Mesendoderm (in vitro differentiated cells): ENCODE measurements around the gene MANEAL.

ENCODE experiments used
- DNase-seq: peaks from one replicate; pipeline ENCODE4 v3.0.0; 2013
- H2AK5ac ChIP-seq: 2 replicates; pipeline ENCODE4 v1.6.1; 2013; ENCODE audit warnings: low read length, inconsistent platforms
- H2BK120ac ChIP-seq: 2 replicates; pipeline ENCODE4 v1.6.1; 2013; ENCODE audit warnings: low read depth, mild to moderate bottlenecking, low read length, moderate library complexity, mixed read lengths
- H2BK15ac ChIP-seq: replicated peaks from 2 replicates; pipeline ENCODE4 v1.6.1; 2013; ENCODE audit warnings: low read depth, mild to moderate bottlenecking, moderate library complexity
- H2BK5ac ChIP-seq: 2 replicates; pipeline ENCODE4 v1.6.1; 2013; ENCODE audit warnings: low read length, inconsistent platforms
- H3K18ac ChIP-seq: 2 replicates; pipeline ENCODE4 v1.6.1; 2013; ENCODE audit warnings: mild to moderate bottlenecking, low read length, mixed read lengths
- H3K23ac ChIP-seq: one replicate; pipeline ENCODE4 v1.6.1; 2013; ENCODE audit warnings: low read length
- H3K27ac ChIP-seq: 2 replicates; pipeline ENCODE4 v1.5.1; 2013; ENCODE audit warnings: low read depth, mild to moderate bottlenecking, inconsistent platforms, low read length, moderate library complexity
- H3K27me3 ChIP-seq: 2 replicates; pipeline ENCODE4 v1.6.1; 2013; ENCODE audit warnings: low read length, control low read depth, mild to moderate bottlenecking, inconsistent platforms; ENCODE audit not compliant: insufficient read depth, poor library complexity
- H3K36me3 ChIP-seq: 2 replicates; pipeline ENCODE4 v1.6.1; 2013; ENCODE audit warnings: low read length, inconsistent platforms; ENCODE audit not compliant: control insufficient read depth, insufficient read depth
- H3K4ac ChIP-seq: one replicate; pipeline ENCODE4 v1.6.1; 2013; ENCODE audit warnings: low read depth, mild to moderate bottlenecking, low read length, moderate library complexity
- H3K4me1 ChIP-seq: 2 replicates; pipeline ENCODE4 v1.6.1; 2013; ENCODE audit warnings: low read depth, low read length, inconsistent platforms; ENCODE audit not compliant: control insufficient read depth
- H3K4me2 ChIP-seq: 2 replicates; pipeline ENCODE4 v1.6.1; 2013; ENCODE audit warnings: low read length
- H3K4me3 ChIP-seq: 2 replicates; pipeline ENCODE4 v1.5.1; 2013; ENCODE audit warnings: mild to moderate bottlenecking, low read length
- H3K56ac ChIP-seq: one replicate; pipeline ENCODE4 v1.6.1; 2013; ENCODE audit warnings: low read length
- H3K79me1 ChIP-seq: 2 replicates; pipeline ENCODE4 v1.6.1; 2013; ENCODE audit warnings: low read length, inconsistent platforms
- H3K79me2 ChIP-seq: 2 replicates; pipeline ENCODE4 v1.6.1; 2013; ENCODE audit warnings: mild to moderate bottlenecking, low read length; ENCODE audit not compliant: control insufficient read depth, insufficient read depth
- H3K9ac ChIP-seq: 2 replicates; pipeline ENCODE4 v1.6.1; 2013; ENCODE audit warnings: low read length, inconsistent platforms
- H4K5ac ChIP-seq: one replicate; pipeline ENCODE4 v1.6.1; 2013; ENCODE audit warnings: low read length
- H4K8ac ChIP-seq: one replicate; pipeline ENCODE4 v1.6.1; 2013; ENCODE audit warnings: low read depth, mild to moderate bottlenecking, control low read depth, low read length, moderate library complexity
- WGBS: extraction: QIAGEN DNeasy Blood & Tissue Kit; methylation state at CpG from one replicate; pipeline ENCODE4 v1.1.7; 2013; ENCODE audit warnings: low lambda C conversion rate, missing lambda C conversion rate; ENCODE audit not compliant: insufficient coverage; ENCODE audit errors: extremely low coverage; 5-methylcytosine and 5-hydroxymethylcytosine counted together

Gene MANEAL

GRCh38 chr1:37814252-37814651, 20.6 kb downstream of the MANEAL start:
- no peak overlapping the region for H2BK5ac ChIP-seq
- H3K79me1 ChIP-seq = peaks cover under 1% of the 10 kb centered on the region
- no CpG with 5 or more reads among the region's 7 CpGs for WGBS
- H3K9ac ChIP-seq = no peak overlapping the region
- no peak overlapping the region for H3K23ac ChIP-seq
- no peaks in the 10 kb centered on the region for H3K4me1 ChIP-seq
- H2AK5ac ChIP-seq = no peak overlapping the region
- no peak overlapping the region for H4K8ac ChIP-seq
- no peaks in the 10 kb centered on the region for H3K27me3 ChIP-seq
- DNase-seq = no peak
- no peak overlapping the region for H3K56ac ChIP-seq
- no peak overlapping the region for H3K27ac ChIP-seq
- H3K36me3 ChIP-seq = no peaks in the 10 kb centered on the region
- no peaks in the 10 kb centered on the region for H3K79me2 ChIP-seq
- H3K18ac ChIP-seq = no peak overlapping the region
- H3K4me3 ChIP-seq = no peak overlapping the region
- no peak overlapping the region for H3K4ac ChIP-seq
- no peak overlapping the region for H4K5ac ChIP-seq
- H2BK15ac ChIP-seq = no peak overlapping the region
- no peak overlapping the region for H3K4me2 ChIP-seq
- H2BK120ac ChIP-seq = no peak overlapping the region

DNA sequence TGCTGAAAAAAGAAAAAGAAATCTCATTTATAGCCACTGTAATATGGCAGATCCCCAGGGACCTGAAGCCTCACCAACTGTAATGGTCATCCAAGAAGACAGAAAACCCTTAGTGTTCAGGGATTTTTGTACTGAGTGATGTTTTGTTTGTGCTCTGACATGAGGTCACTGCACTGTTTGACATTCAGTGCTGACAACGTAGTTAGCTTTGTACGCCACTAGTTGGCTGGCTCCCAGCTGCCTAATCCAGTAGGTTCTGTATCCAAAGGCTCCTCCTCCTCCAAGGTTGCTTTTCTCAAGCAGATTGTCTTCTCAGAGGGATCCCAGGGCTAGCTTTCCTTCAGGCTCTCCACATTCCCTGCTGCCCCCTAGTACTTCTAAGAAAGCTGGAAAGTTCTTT, 23.8 kb downstream of the MANEAL start:
- H2BK15ac ChIP-seq = no peak overlapping the region
- no peaks in the 10 kb centered on the region for H3K79me1 ChIP-seq
- no peak overlapping the region for H3K4me3 ChIP-seq
- H3K18ac ChIP-seq = no peak overlapping the region
- no peak overlapping the region for H3K4me2 ChIP-seq
- no peaks in the 10 kb centered on the region for H3K27me3 ChIP-seq
- no peak overlapping the region for H4K5ac ChIP-seq
- no peaks in the 10 kb centered on the region for H3K4me1 ChIP-seq
- H2BK5ac ChIP-seq = no peak overlapping the region
- H2BK120ac ChIP-seq = no peak overlapping the region
- peak; percentile 64 for DNase-seq
- no peak overlapping the region for H3K9ac ChIP-seq
- H3K79me2 ChIP-seq = no peaks in the 10 kb centered on the region
- WGBS = no CpG with 5 or more reads among the region's 2 CpGs
- no peak overlapping the region for H3K4ac ChIP-seq
- H3K36me3 ChIP-seq = peaks cover 3% of the 10 kb centered on the region
- H4K8ac ChIP-seq = no peak overlapping the region
- H3K27ac ChIP-seq = no peak overlapping the region
- no peak overlapping the region for H3K56ac ChIP-seq
- no peak overlapping the region for H2AK5ac ChIP-seq
- H3K23ac ChIP-seq = no peak overlapping the region

GRCh38 chr1:37821481-37821880, 27.8 kb downstream of the MANEAL start:
- WGBS = no CpG with 5 or more reads among the region's 2 CpGs
- Histone ChIP-seq H3K18ac (no peak overlapping the region), H3K27me3 (no peaks in the 10 kb centered on the region), H2BK120ac (no peak overlapping the region), H3K56ac (no peak overlapping the region), H3K79me2 (no peaks in the 10 kb centered on the region), H3K4me1 (no peaks in the 10 kb centered on the region), H3K79me1 (no peaks in the 10 kb centered on the region), H3K36me3 (peaks cover 3% of the 10 kb centered on the region), H3K4me3 (no peak overlapping the region), H2BK15ac (no peak overlapping the region), H3K9ac (no peak overlapping the region), H2BK5ac (no peak overlapping the region), H2AK5ac (no peak overlapping the region), H3K27ac (no peak overlapping the region), H3K4ac (no peak overlapping the region), H3K23ac (no peak overlapping the region), H4K8ac (no peak overlapping the region), H3K4me2 (no peak overlapping the region), H4K5ac (no peak overlapping the region)
- DNase-seq = no peak

DNA sequence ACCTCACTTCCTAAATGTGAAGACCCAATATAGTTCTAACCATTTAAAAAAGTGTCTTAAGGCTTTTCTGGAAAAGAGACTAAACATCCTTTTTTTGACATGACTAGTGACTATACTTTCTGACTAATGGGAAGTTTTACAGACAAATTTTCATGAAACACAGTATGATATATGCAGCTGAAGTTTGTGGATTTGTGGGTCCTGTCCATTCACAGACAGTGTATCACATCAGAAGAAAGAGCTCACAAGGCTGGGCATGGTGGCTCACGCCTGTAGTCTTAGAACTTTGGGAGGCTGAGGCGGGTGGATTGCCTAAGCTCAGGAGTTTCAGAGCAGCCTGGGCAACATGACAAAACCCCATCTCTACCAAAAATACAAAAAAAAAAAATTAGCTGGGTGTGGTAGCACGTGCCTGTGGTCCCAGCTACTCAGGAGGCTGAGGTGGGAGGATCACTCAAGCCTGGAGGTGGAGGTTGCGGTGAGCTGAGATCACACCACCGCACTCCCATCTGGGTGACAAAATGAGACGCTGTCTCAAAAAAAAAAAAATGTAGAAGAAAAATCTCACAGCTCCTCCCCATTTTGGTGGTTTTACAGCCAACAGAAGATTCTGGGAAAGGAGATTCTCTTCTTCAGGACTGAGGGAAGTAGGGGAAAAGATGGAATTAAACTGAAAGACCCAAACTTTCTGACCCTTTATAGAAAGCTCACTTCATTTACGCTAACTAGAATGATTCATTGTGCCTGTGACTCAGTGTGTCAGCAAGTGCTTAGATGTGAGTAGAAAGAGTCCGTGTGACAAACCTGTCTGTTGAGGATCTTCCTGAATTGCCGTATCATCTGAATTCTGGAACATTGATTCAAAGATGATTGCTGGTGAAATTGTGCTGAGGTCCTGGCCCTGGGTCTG, 29.5 kb downstream of the MANEAL start:
- Histone ChIP-seq H3K4me2 (no peak overlapping the region), H3K36me3 (peaks cover 3% of the 10 kb centered on the region), H3K4me3 (no peak overlapping the region), H3K79me1 (no peaks in the 10 kb centered on the region), H3K79me2 (no peaks in the 10 kb centered on the region), H3K18ac (no peak overlapping the region), H3K23ac (no peak overlapping the region), H4K5ac (no peak overlapping the region), H4K8ac (no peak overlapping the region), H3K27ac (no peak overlapping the region), H2AK5ac (no peak overlapping the region), H2BK15ac (no peak overlapping the region), H3K4me1 (no peaks in the 10 kb centered on the region), H2BK5ac (no peak overlapping the region), H2BK120ac (no peak overlapping the region), H3K56ac (no peak overlapping the region), H3K9ac (no peak overlapping the region), H3K27me3 (no peaks in the 10 kb centered on the region), H3K4ac (no peak overlapping the region)
- no peak for DNase-seq
- WGBS = no CpG with 5 or more reads among the region's 9 CpGs

DNA sequence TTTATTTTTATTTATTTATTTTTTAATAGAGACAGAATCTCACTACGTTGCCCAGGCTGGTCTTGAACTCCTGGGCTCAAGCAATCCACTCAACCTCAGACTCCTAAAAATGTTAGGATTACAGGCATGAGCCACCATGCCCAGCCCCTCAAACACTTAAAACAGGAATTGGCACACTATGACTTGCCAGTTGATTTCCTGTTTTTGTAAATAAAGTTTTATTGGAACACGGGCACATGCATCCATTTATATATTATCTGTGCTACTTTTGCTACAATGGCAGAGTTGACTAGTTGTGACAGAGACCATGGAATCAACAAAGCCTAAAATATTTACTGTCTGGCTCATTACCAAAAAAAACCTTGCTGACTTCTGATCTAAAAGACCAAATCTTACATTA, 30.4 kb downstream of the MANEAL start:
- H2BK120ac ChIP-seq = no peak overlapping the region
- H3K9ac ChIP-seq = no peak overlapping the region
- no peak overlapping the region for H3K4ac ChIP-seq
- H3K27me3 ChIP-seq = no peaks in the 10 kb centered on the region
- H2AK5ac ChIP-seq = no peak overlapping the region
- H3K4me1 ChIP-seq = no peaks in the 10 kb centered on the region
- no peaks in the 10 kb centered on the region for H3K79me1 ChIP-seq
- no peaks in the 10 kb centered on the region for H3K79me2 ChIP-seq
- WGBS = no CpG with 5 or more reads among the region's 2 CpGs
- no peak overlapping the region for H4K5ac ChIP-seq
- no peak overlapping the region for H2BK15ac ChIP-seq
- no peak overlapping the region for H4K8ac ChIP-seq
- H3K23ac ChIP-seq = no peak overlapping the region
- H3K4me3 ChIP-seq = no peak overlapping the region
- peaks cover 5% of the 10 kb centered on the region for H3K36me3 ChIP-seq
- no peak overlapping the region for H3K18ac ChIP-seq
- H3K56ac ChIP-seq = no peak overlapping the region
- no peak overlapping the region for H2BK5ac ChIP-seq
- no peak overlapping the region for H3K27ac ChIP-seq
- H3K4me2 ChIP-seq = no peak overlapping the region
- DNase-seq = no peak

- Histone ChIP-seq H3K36me3 (peaks cover 4% of the 10 kb centered on the region), H3K56ac (no peak overlapping the region), H4K5ac (no peak overlapping the region), H4K8ac (no peak overlapping the region), H2AK5ac (no peak overlapping the region), H3K27ac (no peak overlapping the region), H3K27me3 (no peaks in the 10 kb centered on the region), H3K79me1 (no peaks in the 10 kb centered on the region), H3K4ac (no peak overlapping the region), H3K23ac (no peak overlapping the region), H3K9ac (no peak overlapping the region), H3K4me3 (no peak overlapping the region), H2BK15ac (no peak overlapping the region), H3K4me2 (no peak overlapping the region), H3K4me1 (no peaks in the 10 kb centered on the region), H3K18ac (no peak overlapping the region), H3K79me2 (no peaks in the 10 kb centered on the region), H2BK5ac (no peak overlapping the region), H2BK120ac (no peak overlapping the region)
- DNase-seq = no peak
- WGBS = no CpG with 5 or more reads among the region's 2 CpGs
These were observed 31.9 kb downstream of the MANEAL start for GRCh38 chr1:37825506-37825905.
